HG02571 (cell line): ENCODE measurements around the gene ZNF746.
"Not testable (repeated sequence)": the region's sequence is repeated elsewhere in the genome, so short reads cannot be mapped to it uniquely, and the experiment has no call there.

Experiments used
- ATAC-seq: cut with Tn5 transposase; IDR thresholded peaks from one replicate; pipeline ENCODE4 v1.9.1; 2021; ENCODE audit warnings: mild to moderate bottlenecking, moderate library complexity; ENCODE audit not compliant: unreplicated experiment

Gene ZNF746

DNA sequence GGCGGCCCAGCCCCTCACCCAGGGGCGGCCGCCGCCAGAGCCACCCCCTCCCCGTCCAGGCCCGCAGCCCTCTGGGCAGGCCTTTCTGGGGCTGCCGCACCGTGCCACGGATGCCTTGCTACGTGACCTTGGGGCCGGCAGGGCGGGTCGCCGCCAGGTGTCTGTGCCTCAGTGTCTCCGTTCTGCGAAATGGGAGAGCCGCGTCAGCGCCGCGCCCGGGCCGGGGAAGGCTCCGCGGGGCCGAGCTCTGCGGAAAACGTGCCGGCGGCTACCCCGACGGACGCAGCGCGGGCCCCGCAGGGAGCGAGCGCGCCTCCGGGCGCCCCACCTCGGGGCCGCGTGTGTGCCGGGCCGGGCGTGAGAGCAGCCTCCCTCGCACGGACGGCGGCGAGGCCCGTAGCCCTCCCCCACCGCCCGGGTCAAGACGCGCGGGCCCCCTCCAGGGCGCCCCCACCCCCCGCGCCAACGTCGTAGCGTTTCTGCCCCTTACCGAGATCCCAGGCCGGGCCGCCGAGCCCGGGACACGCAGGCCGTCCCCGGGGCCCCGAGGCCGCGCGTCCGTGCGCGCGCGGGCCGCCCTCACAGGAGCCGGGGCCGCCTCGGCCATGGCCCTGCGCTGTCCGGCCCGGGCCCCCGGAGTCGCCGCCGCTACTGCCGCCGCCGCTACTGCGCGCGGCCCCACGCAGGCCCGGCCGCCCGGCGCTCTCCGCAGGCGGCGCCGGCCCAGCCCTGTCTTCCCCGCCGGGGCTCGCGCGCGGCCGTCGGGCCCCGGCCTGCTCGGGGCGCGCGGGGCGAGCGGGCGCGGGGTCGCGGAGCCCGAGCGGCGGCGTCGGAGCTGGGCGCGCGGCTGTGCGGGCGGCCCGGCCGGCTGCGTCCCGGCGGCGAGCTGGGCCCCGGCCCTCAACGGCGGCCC lies 37.8 kb downstream of the ZNF746 start:
- peak; percentile 25 for ATAC-seq

DNA sequence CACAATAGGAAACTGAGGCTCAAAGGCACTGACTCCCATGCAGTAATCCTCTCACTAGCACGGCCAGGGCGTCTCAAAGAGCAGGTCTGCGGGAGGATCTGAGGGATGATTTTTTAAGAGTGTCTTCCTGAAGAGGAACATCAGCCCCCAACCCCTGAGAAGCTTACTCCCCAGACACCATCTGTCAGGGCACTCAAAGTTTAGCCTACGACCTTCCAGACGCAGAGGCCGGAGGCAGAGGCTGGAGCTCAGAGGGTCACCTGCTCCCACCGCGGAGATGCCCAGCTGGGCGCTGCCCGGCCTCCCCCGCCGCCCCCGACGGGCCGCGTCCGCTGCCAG lies 38.4 kb downstream of the ZNF746 start:
- no peak for ATAC-seq

DNA sequence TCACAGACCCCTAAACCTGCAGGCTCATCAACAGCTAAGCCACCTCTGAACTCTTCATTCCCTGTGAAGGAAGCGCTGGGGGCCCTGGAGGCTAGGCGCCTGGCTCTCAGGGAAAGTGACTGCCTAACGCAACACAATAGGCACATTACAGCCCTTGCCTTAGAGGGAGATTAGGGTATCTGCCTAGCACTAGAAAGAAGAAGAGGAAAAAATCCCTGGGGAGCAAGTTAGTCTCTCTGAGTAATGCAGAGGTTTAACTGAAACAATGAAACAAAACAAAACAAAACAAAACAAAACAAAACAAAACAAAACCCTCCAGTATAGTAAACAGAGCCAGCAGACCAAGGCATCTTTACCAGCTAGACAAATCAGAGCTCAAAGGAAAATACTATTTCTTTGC lies 39.4 kb downstream of the ZNF746 start:
- no peak for ATAC-seq

DNA sequence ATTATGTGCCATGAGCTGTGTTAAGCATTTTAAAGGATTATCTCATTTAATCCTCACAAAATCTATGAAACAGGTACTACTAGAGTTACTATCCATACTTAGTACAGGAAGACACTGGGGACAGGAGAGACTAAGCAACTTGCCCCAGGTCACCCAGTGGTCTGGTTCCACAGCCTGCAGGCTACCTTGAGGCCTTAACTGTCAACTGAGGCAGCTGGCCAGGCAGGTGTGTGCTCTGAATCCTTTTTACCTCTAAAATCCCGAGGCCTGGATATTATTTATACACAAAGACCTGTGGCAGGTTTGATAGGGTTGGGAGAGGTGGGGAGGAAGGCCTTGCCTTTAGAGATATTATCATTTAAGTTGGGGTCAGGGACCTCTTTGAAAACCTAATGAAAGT lies 39.8 kb downstream of the ZNF746 start:
- no peak for ATAC-seq

DNA sequence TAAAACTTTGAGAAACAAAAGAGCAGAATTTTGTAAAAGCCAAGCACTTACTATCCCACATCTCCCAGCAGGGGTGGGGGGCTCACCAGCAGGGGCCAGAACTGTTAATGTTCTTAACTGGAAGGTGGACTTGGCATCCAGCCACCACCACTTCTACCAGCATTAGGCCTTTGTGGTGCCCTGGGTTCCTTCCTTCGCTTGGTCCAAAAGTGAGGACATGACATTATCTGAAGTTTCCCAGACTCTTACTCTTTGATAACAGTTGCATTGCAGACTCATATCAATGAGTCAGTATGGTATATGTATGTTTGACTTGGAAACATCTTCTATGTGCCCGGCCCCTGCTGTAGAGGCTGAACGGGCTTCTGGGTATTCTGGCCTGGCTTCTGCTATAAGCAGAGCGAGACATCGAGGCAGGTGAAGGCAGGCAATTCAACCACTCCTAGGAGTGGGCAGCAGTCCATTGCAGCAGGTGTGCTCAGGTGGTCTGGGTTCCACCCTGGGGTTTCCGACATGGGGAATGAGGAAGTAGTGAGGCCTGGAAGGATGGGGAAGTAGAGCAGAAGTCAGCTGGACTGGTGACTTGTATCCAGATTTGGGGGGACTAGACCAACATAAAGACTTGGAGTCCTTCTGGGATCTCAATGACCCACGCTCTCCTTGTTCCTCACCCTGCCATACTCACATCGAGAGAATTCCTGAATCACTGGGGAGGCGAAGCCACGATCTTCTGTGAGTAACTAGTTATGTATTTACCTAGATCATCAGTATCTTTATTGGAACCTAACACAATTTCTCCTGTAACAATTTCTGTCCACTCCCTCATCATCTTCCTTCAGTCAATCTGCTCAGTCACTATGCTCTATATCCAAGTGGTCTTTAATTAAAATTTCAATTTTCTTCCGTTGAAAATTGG lies 40.8 kb downstream of the ZNF746 start:
- no peak for ATAC-seq

DNA sequence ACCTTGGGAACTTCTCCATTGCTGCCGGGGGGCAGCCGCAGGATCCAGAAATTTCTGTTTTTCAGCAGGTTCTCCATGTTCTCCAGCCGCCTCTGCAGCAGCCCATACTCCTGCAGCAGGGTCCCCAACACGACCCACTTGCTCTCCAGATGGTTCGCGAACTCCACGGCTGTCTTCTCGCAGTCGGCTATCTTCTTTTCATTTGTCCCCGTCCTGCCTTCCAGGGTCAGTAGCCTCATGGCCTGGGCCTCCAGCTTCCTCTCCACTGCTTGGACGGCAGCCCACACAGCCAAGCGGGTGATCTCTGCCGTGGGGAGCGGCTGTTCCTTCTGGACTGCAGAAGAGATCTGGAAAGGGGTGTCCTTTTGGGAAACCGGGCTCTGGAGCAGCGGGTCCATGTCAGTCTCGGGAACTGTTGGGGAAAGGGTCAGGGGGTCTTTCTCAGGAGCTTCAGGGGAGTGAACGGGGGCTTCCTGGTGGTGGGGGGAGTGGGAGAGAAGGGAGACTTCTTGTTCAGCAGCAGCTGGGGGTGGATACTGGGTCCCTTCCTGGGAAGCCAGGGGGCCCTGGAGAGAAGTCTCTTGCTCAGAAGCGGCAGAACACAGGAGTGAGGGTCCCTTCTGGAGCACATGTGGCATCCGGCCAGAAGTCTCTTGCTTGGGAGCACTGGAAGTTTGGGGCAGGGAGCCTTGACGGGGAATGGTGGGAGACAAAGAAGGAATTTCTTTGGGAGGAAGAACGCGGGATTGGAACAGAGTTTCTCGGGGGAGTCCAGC lies 42.2 kb downstream of the ZNF746 start:
- no peak for ATAC-seq

DNA sequence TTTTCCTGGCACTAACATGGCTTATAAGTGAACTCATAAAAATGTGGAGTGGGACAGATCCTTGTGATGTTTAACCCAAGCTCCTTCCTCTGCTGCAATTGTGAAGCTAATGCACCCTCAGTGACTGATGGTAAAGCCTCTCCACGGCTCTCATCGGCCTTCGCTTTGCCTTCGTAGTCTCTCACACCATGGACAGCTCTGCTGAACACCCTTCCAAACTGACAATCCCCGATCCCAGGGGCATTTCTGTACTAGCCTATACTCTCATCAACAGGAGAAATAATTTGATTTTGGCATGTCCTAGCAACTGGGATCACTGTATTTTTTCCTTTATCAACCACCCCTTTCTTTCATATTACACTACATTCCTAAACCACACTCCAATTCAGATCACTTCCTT lies 42.9 kb downstream of the ZNF746 start:
- ATAC-seq: no peak

DNA sequence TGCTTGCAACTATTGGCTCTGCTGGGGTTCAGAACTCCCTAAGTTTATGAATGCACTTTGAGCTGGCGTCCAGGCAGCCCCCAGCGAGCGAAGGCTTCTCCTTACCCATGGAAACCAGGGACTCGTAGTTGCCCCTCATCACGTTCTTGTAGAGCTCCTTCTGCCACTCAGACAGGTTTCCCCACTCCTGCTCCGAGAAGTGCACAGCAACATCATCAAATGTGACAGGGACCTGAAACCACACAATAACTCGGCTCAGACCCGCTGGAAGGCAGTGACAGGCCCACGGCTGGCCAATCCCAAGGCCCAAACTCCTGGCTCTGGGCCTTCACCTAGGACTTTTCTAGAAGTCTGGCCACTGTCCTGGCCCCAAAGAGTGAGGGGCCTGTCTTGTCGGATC lies 43.6 kb downstream of the ZNF746 start:
- no peak for ATAC-seq

DNA sequence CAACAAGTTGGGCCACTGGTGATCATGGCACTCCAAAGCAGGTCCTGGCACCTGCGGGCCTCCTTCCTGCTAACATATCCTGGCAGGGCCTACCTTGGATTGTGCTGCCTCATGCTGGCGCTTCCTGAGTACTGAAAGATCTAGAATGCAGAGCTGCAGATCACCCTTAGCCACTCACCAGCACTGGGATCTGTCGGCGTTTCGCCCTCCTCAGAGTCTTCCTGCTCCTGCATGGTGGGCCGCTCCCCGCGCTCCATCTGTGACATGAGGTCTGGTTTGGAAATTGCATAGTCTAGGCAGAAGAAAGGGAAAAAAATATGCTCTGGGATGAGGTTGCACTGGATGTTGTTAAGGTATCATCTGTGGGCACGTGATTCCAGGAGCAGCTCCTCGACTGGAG lies 46.8 kb downstream of the ZNF746 start:
- no peak for ATAC-seq

DNA sequence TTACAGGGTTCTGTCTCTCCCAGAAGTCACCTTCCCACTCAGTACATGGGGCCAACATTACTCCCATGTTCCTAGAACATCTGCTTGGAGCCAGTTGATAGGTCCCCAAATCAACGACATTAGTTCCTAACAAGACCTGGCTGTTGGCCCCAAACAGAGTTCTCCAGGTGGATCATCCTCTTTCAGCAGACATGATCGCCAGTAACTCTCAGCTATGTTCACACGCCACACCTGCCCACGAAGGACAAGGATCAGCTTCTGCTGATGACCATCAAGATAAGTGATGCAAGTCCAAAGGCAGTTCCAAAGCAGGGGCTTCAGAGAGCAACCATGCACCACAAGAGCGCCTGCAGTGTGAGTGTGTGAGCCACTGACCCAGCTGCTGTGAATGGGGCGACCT lies 47.7 kb downstream of the ZNF746 start:
- no peak for ATAC-seq

DNA sequence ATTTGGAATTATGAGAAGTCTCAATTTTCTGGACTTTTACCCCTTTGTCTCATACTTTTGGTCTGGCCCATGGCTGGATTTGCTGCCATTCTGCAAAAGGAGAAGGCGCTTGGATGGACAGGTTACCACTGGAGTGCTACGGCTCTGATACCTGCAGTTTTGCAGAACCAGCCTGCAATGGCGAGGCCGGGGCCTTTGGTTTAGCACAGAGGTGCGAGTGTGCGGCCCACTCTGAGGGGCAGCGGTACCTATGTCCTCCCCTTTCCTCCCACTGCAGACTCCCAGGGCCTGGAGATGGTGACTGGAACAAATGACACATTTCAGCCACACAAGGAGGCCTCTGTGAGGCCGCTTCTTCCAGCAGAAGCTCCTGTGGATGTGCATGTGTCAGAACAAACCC lies 48.6 kb downstream of the ZNF746 start:
- ATAC-seq: no peak

DNA sequence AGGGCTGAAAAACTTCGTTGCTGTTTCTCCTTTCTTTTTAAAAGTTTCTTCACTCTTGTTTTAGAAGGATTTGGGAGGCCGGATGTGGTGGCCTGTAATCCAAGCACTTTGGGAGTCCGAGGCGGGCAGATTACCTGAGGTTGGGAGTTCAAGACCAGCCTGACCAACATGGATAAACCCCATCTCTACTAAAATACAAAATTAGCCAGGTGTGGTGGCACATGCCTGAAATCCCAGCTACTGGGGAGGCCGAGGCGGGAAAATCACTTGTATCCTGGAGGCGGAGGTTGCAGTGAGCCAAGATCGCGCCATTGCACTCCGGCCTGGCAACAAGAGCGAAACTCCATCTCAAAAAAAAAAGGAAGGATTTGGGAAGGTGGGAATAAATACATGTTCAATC lies 51.6 kb downstream of the ZNF746 start:
- not testable (repeated sequence) for ATAC-seq

DNA sequence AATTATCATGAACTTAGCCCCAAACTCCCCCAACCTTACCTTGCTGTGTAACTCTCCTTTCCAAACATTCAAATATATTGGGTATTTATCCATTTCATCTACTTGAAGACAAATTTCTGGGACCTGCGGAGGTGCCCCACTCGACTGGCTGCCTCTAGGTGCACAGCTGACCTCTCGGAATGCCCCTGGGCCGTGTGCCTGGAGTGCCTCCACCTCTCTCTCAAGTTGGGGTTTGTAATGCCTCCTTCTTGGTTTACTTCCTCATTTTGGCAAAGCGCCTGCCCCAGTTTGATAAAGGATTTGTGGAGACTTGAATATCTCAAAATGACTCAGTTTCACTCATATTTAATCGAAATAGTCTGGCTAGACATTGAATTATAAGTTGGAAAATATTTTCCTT lies 53.3 kb downstream of the ZNF746 start:
- no peak for ATAC-seq

DNA sequence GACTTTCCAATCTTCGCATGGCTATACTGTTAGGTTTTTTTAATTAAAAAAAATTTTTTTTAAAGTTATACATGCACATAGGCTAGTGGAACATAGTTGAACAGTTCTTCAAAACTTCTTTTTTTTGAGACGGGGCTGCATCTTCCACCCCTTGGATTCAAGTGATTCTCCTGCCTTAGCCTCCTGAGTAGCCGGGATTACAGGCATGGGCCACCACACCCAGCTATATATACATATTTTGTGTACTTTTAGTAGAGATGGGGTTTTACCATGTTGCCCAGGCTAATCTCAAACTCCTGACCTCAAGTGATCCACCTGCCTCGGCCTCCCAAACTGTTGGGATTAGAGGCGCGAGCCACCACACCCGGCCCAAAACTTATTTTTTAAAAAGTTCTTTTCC lies 54.1 kb downstream of the ZNF746 start:
- ATAC-seq: no peak

DNA sequence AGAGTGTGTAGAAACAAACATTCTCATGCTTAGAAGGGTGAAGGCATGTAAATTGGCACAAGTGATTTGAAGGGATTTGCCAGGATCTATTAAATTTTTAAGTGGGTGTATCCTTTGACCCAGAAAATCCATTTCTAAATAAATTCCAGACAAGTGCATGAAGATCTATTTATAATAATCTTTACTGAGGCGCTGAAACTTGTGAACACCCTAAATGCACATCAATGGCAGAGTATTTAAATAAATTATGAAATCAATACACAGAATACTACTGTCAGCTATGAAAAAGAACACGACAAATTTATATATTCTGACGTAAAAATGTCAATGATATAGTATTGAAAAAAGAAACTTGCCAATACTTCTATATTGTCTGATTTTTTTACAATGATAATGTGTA lies 54.7 kb downstream of the ZNF746 start:
- ATAC-seq: no peak

DNA sequence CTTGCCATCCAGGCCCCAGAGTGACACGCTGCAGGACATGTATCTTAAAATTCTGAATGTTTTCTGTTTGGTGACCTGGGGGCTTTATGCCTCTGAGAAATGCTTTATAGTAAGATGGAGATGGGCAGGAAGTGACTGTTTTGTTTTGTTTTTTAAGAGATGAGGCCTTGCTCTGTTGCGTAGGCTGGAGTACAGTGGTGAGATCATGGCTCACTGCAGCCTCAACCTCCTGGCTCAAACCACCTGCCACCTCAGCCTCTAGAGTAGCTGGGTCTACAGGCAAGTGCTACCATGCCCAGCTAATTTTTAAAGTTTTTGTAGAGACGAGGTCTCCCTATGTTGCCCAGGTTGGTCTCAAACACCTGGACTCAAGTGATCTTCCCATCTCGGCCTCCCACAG lies 57.4 kb downstream of the ZNF746 start:
- ATAC-seq: no peak

DNA sequence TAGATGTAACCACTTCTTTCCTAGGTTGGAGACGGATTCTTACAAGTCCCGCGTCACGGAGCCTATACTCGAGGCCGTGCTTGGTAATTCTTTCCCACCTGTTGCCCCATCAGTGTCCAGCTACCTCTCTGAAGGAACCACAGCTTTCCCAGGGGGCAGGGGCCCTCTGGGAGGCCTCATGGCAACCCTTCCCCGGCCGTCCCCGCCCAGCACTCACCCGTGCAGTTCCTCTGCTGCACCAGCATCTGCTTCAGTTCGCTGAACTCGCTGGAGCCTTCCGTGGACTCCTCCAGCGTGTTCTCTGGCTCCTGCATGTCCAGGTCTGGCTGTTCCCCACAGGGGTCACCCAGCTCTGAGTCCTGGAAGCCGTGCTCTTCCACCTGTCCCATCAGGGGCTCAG lies 61.3 kb downstream of the ZNF746 start:
- no peak for ATAC-seq

DNA sequence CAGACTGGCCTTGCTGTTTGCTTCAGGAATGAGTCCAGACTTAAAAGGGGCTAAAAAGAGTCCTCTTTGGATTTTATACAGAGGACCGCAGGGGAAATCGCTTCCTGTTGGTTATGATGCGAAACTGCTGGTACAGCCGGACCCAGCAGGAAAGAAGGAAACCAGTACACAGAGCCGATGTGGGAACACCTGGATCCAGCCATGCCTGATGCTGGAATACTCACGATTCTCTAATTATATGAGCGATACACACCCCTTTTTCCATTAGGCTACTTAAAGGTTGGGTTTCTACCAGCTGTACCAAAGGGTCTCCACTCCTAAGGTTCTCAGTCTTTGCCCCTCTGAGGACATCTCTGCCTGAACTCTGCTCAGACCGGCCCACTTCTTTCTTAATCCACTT lies 64.5 kb downstream of the ZNF746 start:
- no peak for ATAC-seq

DNA sequence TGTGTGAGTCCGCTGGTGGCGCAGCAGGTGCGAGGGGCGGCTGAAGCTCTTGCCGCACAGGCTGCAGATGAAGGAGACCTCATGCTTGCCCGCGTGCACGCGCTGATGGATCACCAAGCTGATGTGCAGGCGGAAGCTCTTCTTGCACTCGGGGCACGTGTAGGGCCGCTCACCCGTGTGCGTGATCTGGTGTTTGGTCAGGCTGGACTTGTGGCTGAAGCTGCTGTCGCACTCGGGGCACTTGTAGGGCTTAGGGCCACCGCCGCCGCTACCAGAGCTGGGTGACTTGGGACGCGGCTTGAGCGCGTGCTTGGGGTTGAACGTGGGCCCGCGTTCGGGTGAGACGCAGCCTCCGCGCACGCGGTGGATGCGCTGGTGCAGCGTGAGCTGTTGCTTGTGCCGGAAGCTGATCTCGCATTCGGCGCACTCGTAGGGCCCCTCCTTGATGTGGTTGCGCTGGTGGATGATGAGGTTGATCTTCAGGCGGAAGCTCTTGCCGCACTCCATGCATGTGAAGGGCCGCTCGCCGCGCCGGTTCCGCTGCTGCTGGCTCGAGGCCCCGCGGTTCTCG lies 65.4 kb downstream of the ZNF746 start:
- no peak for ATAC-seq

DNA sequence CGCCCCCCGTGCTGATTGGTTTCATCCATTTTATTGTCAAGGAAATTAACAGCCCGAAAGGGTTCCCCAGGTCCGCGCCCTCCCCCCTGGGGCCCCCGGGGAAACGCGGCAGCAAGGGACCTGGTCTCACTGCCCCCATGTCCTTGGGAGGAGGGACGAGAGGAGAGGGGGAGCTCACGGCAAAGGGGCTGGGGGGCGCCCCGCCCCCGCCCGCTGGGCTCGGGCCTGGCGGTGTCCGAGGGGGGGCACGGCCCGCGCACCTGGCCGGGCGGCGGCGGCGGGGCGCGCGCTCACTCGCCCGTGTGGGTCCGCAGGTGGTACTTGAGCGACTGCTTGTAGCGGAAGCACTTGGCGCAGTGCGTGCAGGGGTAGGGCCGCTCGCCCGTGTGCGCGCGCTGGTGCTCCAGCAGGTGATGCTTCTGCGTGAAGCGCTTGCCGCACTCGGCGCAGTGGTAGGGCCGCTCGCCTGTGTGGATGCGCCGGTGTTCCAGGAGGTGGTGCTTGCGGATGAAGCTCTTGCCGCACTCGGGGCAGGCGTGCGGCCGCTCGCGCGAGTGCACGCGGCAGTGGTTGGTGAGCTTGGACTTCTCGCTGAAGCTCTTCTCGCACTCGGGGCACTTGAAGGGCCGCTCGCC lies 66.0 kb downstream of the ZNF746 start:
- no peak for ATAC-seq

DNA sequence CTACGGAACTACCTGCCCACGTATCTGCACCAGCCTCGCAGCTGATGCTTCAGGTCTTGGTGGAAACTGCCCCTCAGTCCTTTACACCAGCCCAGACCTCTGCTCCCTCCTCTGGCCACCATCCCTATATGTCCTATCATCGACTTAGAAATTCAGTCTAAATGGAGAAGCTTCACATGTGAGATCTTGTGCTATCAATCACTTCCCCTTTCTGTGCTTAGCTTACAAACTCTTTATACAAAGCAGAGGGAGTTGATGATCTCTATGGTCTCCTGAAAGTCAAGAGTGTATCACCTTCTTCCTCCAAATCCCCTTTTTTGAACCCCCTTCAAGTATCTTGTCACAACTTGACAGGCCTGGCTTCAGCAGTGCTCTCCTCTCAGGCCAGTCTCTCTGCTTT lies 67.4 kb downstream of the ZNF746 start:
- no peak for ATAC-seq
